Cardiac fibroblast (primary cell): ENCODE results near the gene NBL1.
A peak's percentile ranks its signal among the peaks of the same experiment; 100 is the strongest.

Experiments
- DNase-seq, 2 donors: peaks; one replicate each; pipeline versions ENCODE4 v3.0.0 to v3.0.0-alpha.2; 2010; ENCODE audit warnings: low read depth in 2 of 2
- H3K4me3 ChIP-seq, 2 donors: replicated peaks in 1 of 2; 1 replicate in 1 of 2; 2 replicates in 1 of 2; pipeline ENCODE4 v1.5.1; 2011; ENCODE audit warnings: low read depth in 2 of 2, low read length in 2 of 2, mild to moderate bottlenecking in 2 of 2, moderate library complexity in 1 of 2
- CTCF ChIP-seq: IDR thresholded peaks from one replicate; pipeline ENCODE4 v1.5.1; 2011; ENCODE audit warnings: low read depth, mild to moderate bottlenecking, low read length, inconsistent platforms

The NBL1 gene

GRCh38 chr1:19658186-19658585 lies 14.1 kb downstream of the NBL1 start:
- H3K4me3 ChIP-seq: no peak overlapping the region
- no peak for TF ChIP-seq CTCF

GRCh38 chr1:19661721-19662228 lies 17.7 kb downstream of the NBL1 start:
- H3K4me3 ChIP-seq: no peak overlapping the region
- peak; percentile 67 to 73 for DNase-seq
- TF ChIP-seq CTCF: peak; percentile 66

More at GRCh38 chr1:19658186-19658585, 14.1 kb downstream of the NBL1 start:
- DNase-seq: no peak

DNA sequence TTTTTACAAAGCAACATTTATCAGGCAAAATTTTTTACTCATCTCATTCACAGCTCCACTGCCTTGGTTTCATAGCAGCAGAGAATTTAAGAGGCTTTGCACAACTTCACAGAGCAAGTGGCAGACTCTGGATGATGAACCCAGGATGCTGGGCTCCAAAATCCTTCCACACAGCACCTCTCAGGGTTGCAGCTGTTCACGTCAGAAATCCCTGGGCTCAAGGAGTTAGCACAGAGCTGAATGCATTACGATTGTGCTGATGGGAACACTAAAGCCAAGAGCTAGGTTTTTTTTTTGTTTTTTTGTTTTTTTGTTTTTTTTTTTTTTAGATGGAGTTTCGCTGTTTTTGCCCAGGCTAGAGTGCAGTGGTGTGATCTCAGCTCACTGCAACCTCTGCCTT lies 18.2 kb downstream of the NBL1 start:
- no peak for DNase-seq
- no peak for TF ChIP-seq CTCF
- H3K4me3 ChIP-seq: no peak overlapping the region

GRCh38 chr1:19664453-19665185 lies 20.5 kb downstream of the NBL1 start, which contains the start of gene HTR6:
Gene HTR6 (plus strand): TSS chr1:19664875. CDS start chr1:19665754, 879 bp downstream.
- TF ChIP-seq CTCF: no peak
- H3K4me3 ChIP-seq: peak within 1 kb of the TSS in 1 of 2 donors; percentile 28
- DNase-seq: no peak

GRCh38 chr1:19665186-19665495 lies 21.0 kb downstream of the NBL1 start:
- no peak for TF ChIP-seq CTCF
- no peak for DNase-seq
- H3K4me3 ChIP-seq: no peak overlapping the region

DNA sequence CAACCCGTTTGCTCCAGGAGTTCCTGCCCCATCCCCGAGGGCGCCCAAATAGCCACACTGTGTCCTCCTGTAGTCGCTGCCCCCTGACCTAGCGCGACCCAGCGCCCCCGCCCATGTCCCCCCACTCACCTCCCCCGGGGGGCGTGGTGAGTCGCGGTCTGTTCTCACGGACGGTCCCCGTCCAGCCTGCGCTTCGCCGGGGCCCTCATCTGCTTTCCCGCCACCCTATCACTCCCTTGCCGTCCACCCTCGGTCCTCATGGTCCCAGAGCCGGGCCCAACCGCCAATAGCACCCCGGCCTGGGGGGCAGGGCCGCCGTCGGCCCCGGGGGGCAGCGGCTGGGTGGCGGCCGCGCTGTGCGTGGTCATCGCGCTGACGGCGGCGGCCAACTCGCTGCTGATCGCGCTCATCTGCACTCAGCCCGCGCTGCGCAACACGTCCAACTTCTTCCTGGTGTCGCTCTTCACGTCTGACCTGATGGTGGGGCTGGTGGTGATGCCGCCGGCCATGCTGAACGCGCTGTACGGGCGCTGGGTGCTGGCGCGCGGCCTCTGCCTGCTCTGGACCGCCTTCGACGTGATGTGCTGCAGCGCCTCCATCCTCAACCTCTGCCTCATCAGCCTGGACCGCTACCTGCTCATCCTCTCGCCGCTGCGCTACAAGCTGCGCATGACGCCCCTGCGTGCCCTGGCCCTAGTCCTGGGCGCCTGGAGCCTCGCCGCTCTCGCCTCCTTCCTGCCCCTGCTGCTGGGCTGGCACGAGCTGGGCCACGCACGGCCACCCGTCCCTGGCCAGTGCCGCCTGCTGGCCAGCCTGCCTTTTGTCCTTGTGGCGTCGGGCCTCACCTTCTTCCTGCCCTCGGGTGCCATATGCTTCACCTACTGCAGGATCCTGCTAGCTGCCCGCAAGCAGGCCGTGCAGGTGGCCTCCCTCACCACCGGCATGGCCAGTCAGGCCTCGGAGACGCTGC lies 21.7 kb downstream of the NBL1 start:
- DNase-seq: no peak
- no peak for TF ChIP-seq CTCF
- no peak overlapping the region for H3K4me3 ChIP-seq
